SK-N-SH (cell line): ENCODE data around the gene STKLD1.

Source experiments
- CHD2 ChIP-seq: fragments of 150-350 bp; IDR thresholded peaks from 2 replicates; pipeline ENCODE4 v1.6.1; 2018; ENCODE audit warnings: low read length; ENCODE audit not compliant: partially characterized antibody
- EP300 ChIP-seq, 2 experiments: IDR thresholded peaks; 2 replicates each; pipeline versions ENCODE4 v1.4.0 to v1.6.1; 2012; ENCODE audit warnings: borderline replicate concordance in 1 of 2, low read depth in 1 of 2, low read length in 1 of 2
- EZH2phosphoT487 ChIP-seq: fragments of 200-600 bp; sonication (generic); IDR thresholded peaks from 2 replicates; pipeline ENCODE4 v1.6.1; 2017; ENCODE audit warnings: low read depth, mixed run types, mild to moderate bottlenecking, antibody characterized with exemption, moderate library complexity, borderline replicate concordance
- FOXM1 ChIP-seq: IDR thresholded peaks from 2 replicates; pipeline ENCODE4 v1.4.0; 2012; ENCODE audit warnings: low read depth, mild to moderate bottlenecking
- GATA2 ChIP-seq: sonication (generic); formaldehyde crosslinking; IDR thresholded peaks from 2 replicates; pipeline ENCODE4 v1.5.0; 2020; ENCODE audit warnings: mild to moderate bottlenecking, missing genetic modification reagents
- JUND ChIP-seq: IDR thresholded peaks from 2 replicates; pipeline ENCODE4 v1.4.0; 2012
- TAF1 ChIP-seq: IDR thresholded peaks from 2 replicates; pipeline ENCODE4 v1.6.1; 2012; ENCODE audit warnings: low read depth, mild to moderate bottlenecking, low read length, moderate library complexity, borderline replicate concordance
- TF ChIP-seq, protein P1 (sequence below): fragments of 200-600 bp; sonication (generic); IDR thresholded peaks from 2 replicates; pipeline ENCODE4 v1.6.1; 2017; ENCODE audit warnings: antibody characterized with exemption, mild to moderate bottlenecking, moderate library complexity
- TF ChIP-seq, protein P2 (sequence below): IDR thresholded peaks from 2 replicates; pipeline ENCODE4 v1.4.0; 2012; ENCODE audit warnings: low read depth, borderline replicate concordance
- TF ChIP-seq, protein P3 (sequence below): IDR thresholded peaks from 2 replicates; pipeline ENCODE4 v1.6.1; 2012; ENCODE audit warnings: mild to moderate bottlenecking, low read depth, low read length, moderate library complexity

DNA sequence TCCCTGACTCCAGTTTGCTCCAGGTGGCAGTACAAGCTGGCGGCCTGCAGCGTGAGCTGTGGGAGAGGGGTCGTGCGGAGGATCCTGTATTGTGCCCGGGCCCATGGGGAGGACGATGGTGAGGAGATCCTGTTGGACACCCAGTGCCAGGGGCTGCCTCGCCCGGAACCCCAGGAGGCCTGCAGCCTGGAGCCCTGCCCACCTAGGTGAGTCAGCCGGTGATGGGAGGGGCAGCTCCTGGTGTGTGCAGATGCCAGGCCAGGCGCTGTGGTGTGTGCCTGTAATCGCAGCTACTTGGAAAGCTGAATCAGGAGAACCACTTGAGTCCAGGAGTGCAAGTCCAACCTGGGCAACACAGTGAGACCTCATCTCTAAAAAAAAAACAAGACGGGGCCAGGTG, 73.6 kb downstream of the STKLD1 start:
- no peak for TF ChIP-seq EZH2phosphoT487
- TF ChIP-seq, protein P1, sequence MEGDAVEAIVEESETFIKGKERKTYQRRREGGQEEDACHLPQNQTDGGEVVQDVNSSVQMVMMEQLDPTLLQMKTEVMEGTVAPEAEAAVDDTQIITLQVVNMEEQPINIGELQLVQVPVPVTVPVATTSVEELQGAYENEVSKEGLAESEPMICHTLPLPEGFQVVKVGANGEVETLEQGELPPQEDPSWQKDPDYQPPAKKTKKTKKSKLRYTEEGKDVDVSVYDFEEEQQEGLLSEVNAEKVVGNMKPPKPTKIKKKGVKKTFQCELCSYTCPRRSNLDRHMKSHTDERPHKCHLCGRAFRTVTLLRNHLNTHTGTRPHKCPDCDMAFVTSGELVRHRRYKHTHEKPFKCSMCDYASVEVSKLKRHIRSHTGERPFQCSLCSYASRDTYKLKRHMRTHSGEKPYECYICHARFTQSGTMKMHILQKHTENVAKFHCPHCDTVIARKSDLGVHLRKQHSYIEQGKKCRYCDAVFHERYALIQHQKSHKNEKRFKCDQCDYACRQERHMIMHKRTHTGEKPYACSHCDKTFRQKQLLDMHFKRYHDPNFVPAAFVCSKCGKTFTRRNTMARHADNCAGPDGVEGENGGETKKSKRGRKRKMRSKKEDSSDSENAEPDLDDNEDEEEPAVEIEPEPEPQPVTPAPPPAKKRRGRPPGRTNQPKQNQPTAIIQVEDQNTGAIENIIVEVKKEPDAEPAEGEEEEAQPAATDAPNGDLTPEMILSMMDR, result no peak
- TF ChIP-seq TAF1, result no peak
- TF ChIP-seq EP300 (IDR thresholded peaks at IDR 0.05; ENCODE audit: borderline replicate concordance in 1 of 2, low read depth in 1 of 2, low read length in 1 of 2), result no peak
- TF ChIP-seq, protein P2, sequence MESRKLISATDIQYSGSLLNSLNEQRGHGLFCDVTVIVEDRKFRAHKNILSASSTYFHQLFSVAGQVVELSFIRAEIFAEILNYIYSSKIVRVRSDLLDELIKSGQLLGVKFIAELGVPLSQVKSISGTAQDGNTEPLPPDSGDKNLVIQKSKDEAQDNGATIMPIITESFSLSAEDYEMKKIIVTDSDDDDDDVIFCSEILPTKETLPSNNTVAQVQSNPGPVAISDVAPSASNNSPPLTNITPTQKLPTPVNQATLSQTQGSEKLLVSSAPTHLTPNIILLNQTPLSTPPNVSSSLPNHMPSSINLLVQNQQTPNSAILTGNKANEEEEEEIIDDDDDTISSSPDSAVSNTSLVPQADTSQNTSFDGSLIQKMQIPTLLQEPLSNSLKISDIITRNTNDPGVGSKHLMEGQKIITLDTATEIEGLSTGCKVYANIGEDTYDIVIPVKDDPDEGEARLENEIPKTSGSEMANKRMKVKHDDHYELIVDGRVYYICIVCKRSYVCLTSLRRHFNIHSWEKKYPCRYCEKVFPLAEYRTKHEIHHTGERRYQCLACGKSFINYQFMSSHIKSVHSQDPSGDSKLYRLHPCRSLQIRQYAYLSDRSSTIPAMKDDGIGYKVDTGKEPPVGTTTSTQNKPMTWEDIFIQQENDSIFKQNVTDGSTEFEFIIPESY, result no peak
- TF ChIP-seq, protein P3, sequence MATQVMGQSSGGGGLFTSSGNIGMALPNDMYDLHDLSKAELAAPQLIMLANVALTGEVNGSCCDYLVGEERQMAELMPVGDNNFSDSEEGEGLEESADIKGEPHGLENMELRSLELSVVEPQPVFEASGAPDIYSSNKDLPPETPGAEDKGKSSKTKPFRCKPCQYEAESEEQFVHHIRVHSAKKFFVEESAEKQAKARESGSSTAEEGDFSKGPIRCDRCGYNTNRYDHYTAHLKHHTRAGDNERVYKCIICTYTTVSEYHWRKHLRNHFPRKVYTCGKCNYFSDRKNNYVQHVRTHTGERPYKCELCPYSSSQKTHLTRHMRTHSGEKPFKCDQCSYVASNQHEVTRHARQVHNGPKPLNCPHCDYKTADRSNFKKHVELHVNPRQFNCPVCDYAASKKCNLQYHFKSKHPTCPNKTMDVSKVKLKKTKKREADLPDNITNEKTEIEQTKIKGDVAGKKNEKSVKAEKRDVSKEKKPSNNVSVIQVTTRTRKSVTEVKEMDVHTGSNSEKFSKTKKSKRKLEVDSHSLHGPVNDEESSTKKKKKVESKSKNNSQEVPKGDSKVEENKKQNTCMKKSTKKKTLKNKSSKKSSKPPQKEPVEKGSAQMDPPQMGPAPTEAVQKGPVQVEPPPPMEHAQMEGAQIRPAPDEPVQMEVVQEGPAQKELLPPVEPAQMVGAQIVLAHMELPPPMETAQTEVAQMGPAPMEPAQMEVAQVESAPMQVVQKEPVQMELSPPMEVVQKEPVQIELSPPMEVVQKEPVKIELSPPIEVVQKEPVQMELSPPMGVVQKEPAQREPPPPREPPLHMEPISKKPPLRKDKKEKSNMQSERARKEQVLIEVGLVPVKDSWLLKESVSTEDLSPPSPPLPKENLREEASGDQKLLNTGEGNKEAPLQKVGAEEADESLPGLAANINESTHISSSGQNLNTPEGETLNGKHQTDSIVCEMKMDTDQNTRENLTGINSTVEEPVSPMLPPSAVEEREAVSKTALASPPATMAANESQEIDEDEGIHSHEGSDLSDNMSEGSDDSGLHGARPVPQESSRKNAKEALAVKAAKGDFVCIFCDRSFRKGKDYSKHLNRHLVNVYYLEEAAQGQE, result no peak
- TF ChIP-seq CHD2, result no peak
- TF ChIP-seq GATA2 (CRISPR knock-in tag), result no peak
- TF ChIP-seq JUND, result no peak
- TF ChIP-seq FOXM1, result no peak
